Suprapubic skin (tissue), 4 donors: ENCODE data around the gene BTBD1. TPM values are rescaled to one million over a fixed set of nuclear protein-coding genes. Genes with fewer than 3 reads are reported as not detected.

Experiments used
- DNase-seq, 2 donors: peaks; one replicate each; pipeline ENCODE4 v3.0.0-alpha.2; 2019; ENCODE audit warnings: low spot score in 2 of 2
- H3K27ac ChIP-seq: fragments of 200-600 bp; sonication (generic); one replicate; pipeline ENCODE4 v1.5.1; 2019
- H3K27me3 ChIP-seq: fragments of 200-600 bp; sonication (generic); one replicate; pipeline ENCODE4 v1.5.1; 2019
- H3K36me3 ChIP-seq: fragments of 200-600 bp; sonication (generic); one replicate; pipeline ENCODE4 v1.5.1; 2019
- H3K4me1 ChIP-seq: fragments of 200-600 bp; sonication (generic); one replicate; pipeline ENCODE4 v1.5.1; 2019
- H3K4me3 ChIP-seq: fragments of 200-600 bp; sonication (generic); one replicate; pipeline ENCODE4 v1.5.1; 2019; ENCODE audit warnings: mild to moderate bottlenecking
- H3K9me3 ChIP-seq: fragments of 200-600 bp; sonication (generic); one replicate; pipeline ENCODE4 v1.5.1; 2019
- CTCF ChIP-seq, 2 donors: fragments of 200-600 bp in 1 of 2; fragments of 450-650 bp in 1 of 2; sonication (generic) in 1 of 2; IDR thresholded peaks; one replicate each; pipeline ENCODE4 v1.5.1; 2016 to 2019; ENCODE audit warnings: antibody characterized with exemption in 2 of 2, mild to moderate bottlenecking in 1 of 2, moderate library complexity in 1 of 2
- EP300 ChIP-seq: sonication (generic); formaldehyde crosslinking; IDR thresholded peaks from one replicate; pipeline ENCODE4 v1.6.1; 2017; ENCODE audit warnings: antibody characterized with exemption
- POLR2A ChIP-seq, 2 donors: fragments of 450-650 bp; IDR thresholded peaks; one replicate each; pipeline ENCODE4 v1.6.1; 2017; ENCODE audit warnings: antibody characterized with exemption in 2 of 2, mild to moderate bottlenecking in 2 of 2, moderate library complexity in 2 of 2
- POLR2AphosphoS5 ChIP-seq, 3 donors: sonication (generic); formaldehyde crosslinking; IDR thresholded peaks; one replicate each; pipeline ENCODE4 v1.6.1; 2017; ENCODE audit warnings: antibody characterized with exemption in 3 of 3
- WGBS: methylation state at CpG from one replicate; pipeline ENCODE4 v1.1.5; 2018; 5-methylcytosine and 5-hydroxymethylcytosine counted together
- total RNA-seq, 4 donors: library from RNA; depleted of rRNA; stranded (reverse); fragments of >200 nt; gene quantifications; one replicate each; pipeline ENCODE4 v1.1.0, GENCODE V29; 2016

The BTBD1 gene
- total RNA-seq, 4 donors from 2014 or later: 43.9 to 54.3 (median 50.0) TPM

GRCh38 chr15:83107841-83108181 lies 40.8 kb upstream of the BTBD1 start:
- TF ChIP-seq POLR2A (IDR thresholded peaks at IDR 0.05) (no peak), EP300 (no peak), POLR2AphosphoS5 (IDR thresholded peaks at IDR 0.05) (no peak), CTCF (IDR thresholded peaks at IDR 0.05) (no peak)
- peak overlapping the region; percentile 55 for H3K27ac ChIP-seq
- WGBS: 11% methylated on average over 13 of the region's 30 CpGs

DNA sequence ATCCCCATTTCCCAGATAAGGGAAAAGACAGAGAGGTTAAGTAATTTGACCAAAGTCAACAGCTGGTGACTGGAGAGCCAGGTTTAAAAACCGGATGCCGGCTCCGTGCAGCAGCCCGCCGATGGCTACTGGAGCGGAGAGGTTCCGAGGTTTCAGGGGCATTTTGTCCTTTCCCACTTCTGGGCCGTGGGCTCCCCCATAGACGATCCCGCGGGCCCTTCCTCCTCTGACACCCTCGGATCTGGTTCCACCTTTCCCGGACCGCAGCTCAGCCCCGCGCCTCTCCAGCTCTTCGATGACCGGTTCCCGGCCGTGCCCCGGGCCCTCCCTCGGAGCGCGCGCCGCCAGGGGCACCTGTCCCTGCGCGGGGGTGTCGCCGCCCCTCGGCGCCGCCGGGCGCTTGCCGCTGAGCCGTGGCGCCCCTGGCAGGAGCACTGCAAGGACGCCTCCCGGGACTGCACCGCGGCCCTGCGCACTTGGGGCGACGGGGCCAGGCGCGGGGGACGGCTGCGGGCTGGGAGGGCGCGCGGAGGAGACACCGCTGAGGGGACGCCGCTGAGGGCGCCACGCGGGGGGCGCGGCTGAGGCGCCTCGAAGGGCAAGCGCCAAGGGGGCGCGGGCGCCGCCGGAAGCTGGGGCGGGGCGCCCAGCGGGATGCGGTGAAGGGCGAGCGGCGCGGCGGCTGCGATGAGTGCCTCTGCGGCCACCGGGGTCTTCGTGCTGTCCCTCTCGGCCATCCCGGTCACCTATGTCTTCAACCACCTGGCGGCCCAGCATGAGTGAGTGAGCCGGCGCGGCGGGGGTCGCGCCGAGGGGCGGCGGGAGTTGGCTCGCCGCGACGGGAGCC lies 40.2 kb upstream of the BTBD1 start, which contains the start of gene TM6SF1:
Gene TM6SF1, plus strand, starts transcription at position 652 of the 847 bp plus-strand sequence. Its CDS starts 36 bp downstream, at position 688.
- no peaks in the 10 kb centered on the region for H3K36me3 ChIP-seq
- WGBS: under 1% methylated on average over 32 of the region's 97 CpGs
- peaks cover 50% of the 10 kb centered on the region for H3K27me3 ChIP-seq
- no peak for DNase-seq
- no peak for TF ChIP-seq EP300
- TF ChIP-seq POLR2AphosphoS5 (IDR thresholded peaks at IDR 0.05): no peak
- TF ChIP-seq CTCF (IDR thresholded peaks at IDR 0.05): no peak
- TF ChIP-seq POLR2A (IDR thresholded peaks at IDR 0.05): no peak
- peaks cover 17% of the 10 kb centered on the region for H3K4me1 ChIP-seq
- no peaks in the 10 kb centered on the region for H3K9me3 ChIP-seq
- peak within 1 kb of the TSS; percentile 65 for H3K4me3 ChIP-seq
- peak within 1 kb of the TSS; percentile 55 for H3K27ac ChIP-seq

More at GRCh38 chr15:83107841-83108181, 40.8 kb upstream of the BTBD1 start:
- DNase-seq: no peak
- H3K36me3 ChIP-seq: no peaks in the 10 kb centered on the region
- H3K4me3 ChIP-seq: peak overlapping the region; percentile 65
- no peaks in the 10 kb centered on the region for H3K9me3 ChIP-seq
- H3K4me1 ChIP-seq: peaks cover 17% of the 10 kb centered on the region
- peaks cover 50% of the 10 kb centered on the region for H3K27me3 ChIP-seq

GRCh38 chr15:83105440-83105839 lies 38.4 kb upstream of the BTBD1 start:
- peak in 1 of 2 donors; percentile 43 for DNase-seq
- Histone ChIP-seq H3K4me3 (no peak overlapping the region), H3K27ac (no peak overlapping the region), H3K27me3 (peaks cover 50% of the 10 kb centered on the region), H3K4me1 (peaks cover 17% of the 10 kb centered on the region), H3K36me3 (no peaks in the 10 kb centered on the region), H3K9me3 (no peaks in the 10 kb centered on the region)
- 69% methylated on average over 1 of the region's 1 CpG for WGBS
- TF ChIP-seq EP300 (no peak), POLR2AphosphoS5 (IDR thresholded peaks at IDR 0.05) (no peak), CTCF (IDR thresholded peaks at IDR 0.05) (no peak), POLR2A (IDR thresholded peaks at IDR 0.05) (no peak)

- Histone ChIP-seq H3K27ac (no peak overlapping the region), H3K9me3 (no peaks in the 10 kb centered on the region), H3K36me3 (no peaks in the 10 kb centered on the region), H3K27me3 (peaks cover 38% of the 10 kb centered on the region), H3K4me3 (no peak overlapping the region), H3K4me1 (peaks cover 12% of the 10 kb centered on the region)
- TF ChIP-seq EP300: no peak
- TF ChIP-seq POLR2AphosphoS5 (IDR thresholded peaks at IDR 0.05): no peak
- TF ChIP-seq POLR2A (IDR thresholded peaks at IDR 0.05): no peak
- TF ChIP-seq CTCF (IDR thresholded peaks at IDR 0.05): no peak
- peak in 1 of 2 donors; percentile 15 for DNase-seq
- 84% methylated on average over 4 of the region's 4 CpGs for WGBS
These were observed 37.1 kb upstream of the BTBD1 start for GRCh38 chr15:83104141-83104540.

- TF ChIP-seq POLR2A (IDR thresholded peaks at IDR 0.05) (no peak), EP300 (no peak), POLR2AphosphoS5 (IDR thresholded peaks at IDR 0.05) (no peak), CTCF (IDR thresholded peaks at IDR 0.05) (no peak)
- H3K9me3 ChIP-seq: no peaks in the 10 kb centered on the region
- peaks cover 21% of the 10 kb centered on the region for H3K27me3 ChIP-seq
- no peak for DNase-seq
- 59% methylated on average over 2 of the region's 2 CpGs for WGBS
- H3K4me3 ChIP-seq: no peak overlapping the region
- no peaks in the 10 kb centered on the region for H3K36me3 ChIP-seq
- peaks cover 6% of the 10 kb centered on the region for H3K4me1 ChIP-seq
- H3K27ac ChIP-seq: no peak overlapping the region
These were observed 35.3 kb upstream of the BTBD1 start for GRCh38 chr15:83102346-83102745.
